HG02884 (cell line): Measurements from ENCODE around the gene MAPK8IP1.

ENCODE experiments used
- ATAC-seq: cut with Tn5 transposase; IDR thresholded peaks from one replicate; pipeline ENCODE4 v1.9.1; 2021; ENCODE audit warnings: mild to moderate bottlenecking, moderate library complexity; ENCODE audit not compliant: unreplicated experiment

MAPK8IP1 gene

GRCh38 chr11:45859661-45860140 is 25.8 kb upstream of the MAPK8IP1 start:
- no peak for ATAC-seq

GRCh38 chr11:45860348-45860747 is 25.1 kb upstream of the MAPK8IP1 start:
- no peak for ATAC-seq

- ATAC-seq = no peak
Measured at GRCh38 chr11:45860764-45861510, 24.5 kb upstream of the MAPK8IP1 start.

- ATAC-seq = no peak
Measured at GRCh38 chr11:45864041-45864440, 21.4 kb upstream of the MAPK8IP1 start.

GRCh38 chr11:45869551-45869950 is 15.9 kb upstream of the MAPK8IP1 start:
- ATAC-seq = no peak

GRCh38 chr11:45870706-45871105 is 14.7 kb upstream of the MAPK8IP1 start:
- no peak for ATAC-seq

- ATAC-seq = no peak
Measured at GRCh38 chr11:45871638-45872037, 13.8 kb upstream of the MAPK8IP1 start.

GRCh38 chr11:45872651-45873356 is 12.6 kb upstream of the MAPK8IP1 start:
- ATAC-seq = no peak

- no peak for ATAC-seq
Measured at GRCh38 chr11:45876401-45876800, 9.1 kb upstream of the MAPK8IP1 start.

GRCh38 chr11:45877221-45877620 is 8.2 kb upstream of the MAPK8IP1 start:
- ATAC-seq = no peak

- no peak for ATAC-seq
Measured at GRCh38 chr11:45877845-45878244, 7.6 kb upstream of the MAPK8IP1 start.

GRCh38 chr11:45879803-45880686 is 5.4 kb upstream of the MAPK8IP1 start:
- ATAC-seq = no peak

- no peak for ATAC-seq
Measured at GRCh38 chr11:45880772-45881570, 4.5 kb upstream of the MAPK8IP1 start.

- ATAC-seq = no peak
Measured at GRCh38 chr11:45881708-45882368, 3.6 kb upstream of the MAPK8IP1 start.

- no peak for ATAC-seq
Measured at GRCh38 chr11:45884596-45885185, 760 bp upstream of the MAPK8IP1 start.

- ATAC-seq = no peak
Measured at GRCh38 chr11:45885921-45886721, 670 bp downstream of the MAPK8IP1 start.

GRCh38 chr11:45886816-45887520 is 1.5 kb downstream of the MAPK8IP1 start:
- no peak for ATAC-seq

- no peak for ATAC-seq
Measured at GRCh38 chr11:45887587-45887986, 2.1 kb downstream of the MAPK8IP1 start.
